ENCODE results near the gene DTWD2.
"Not testable (repeated sequence)": the region's sequence is repeated elsewhere in the genome, so short reads cannot be mapped to it uniquely, and the experiment has no call there.

DNA sequence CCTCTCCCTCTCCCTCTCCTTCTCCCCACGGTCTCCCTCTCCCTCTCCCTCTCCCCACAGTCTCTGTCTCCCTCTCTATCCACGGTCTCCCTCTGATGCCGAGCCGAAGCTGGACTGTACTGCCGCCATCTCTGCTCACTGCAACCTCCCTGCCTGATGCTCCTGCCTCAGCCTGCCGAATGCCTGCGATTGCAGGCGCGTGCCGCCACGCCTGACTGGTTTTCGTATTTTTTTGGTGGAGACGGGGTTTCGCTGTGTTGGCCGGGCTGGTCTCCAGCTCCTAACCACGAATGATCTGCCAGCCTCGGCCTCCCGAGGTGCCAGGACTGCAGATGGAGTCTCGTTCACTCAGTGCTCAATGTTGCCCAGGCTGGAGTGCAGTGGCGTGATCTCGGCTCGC is 24.0 kb downstream of the DTWD2 start:
- TF ChIP-seq, protein P1, sequence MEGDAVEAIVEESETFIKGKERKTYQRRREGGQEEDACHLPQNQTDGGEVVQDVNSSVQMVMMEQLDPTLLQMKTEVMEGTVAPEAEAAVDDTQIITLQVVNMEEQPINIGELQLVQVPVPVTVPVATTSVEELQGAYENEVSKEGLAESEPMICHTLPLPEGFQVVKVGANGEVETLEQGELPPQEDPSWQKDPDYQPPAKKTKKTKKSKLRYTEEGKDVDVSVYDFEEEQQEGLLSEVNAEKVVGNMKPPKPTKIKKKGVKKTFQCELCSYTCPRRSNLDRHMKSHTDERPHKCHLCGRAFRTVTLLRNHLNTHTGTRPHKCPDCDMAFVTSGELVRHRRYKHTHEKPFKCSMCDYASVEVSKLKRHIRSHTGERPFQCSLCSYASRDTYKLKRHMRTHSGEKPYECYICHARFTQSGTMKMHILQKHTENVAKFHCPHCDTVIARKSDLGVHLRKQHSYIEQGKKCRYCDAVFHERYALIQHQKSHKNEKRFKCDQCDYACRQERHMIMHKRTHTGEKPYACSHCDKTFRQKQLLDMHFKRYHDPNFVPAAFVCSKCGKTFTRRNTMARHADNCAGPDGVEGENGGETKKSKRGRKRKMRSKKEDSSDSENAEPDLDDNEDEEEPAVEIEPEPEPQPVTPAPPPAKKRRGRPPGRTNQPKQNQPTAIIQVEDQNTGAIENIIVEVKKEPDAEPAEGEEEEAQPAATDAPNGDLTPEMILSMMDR (IDR thresholded peaks at IDR 0.05), result not testable (repeated sequence)
- not testable (repeated sequence) for TF ChIP-seq POLR2AphosphoS5 (IDR thresholded peaks at IDR 0.05)
